ENCODE measurements around the gene KLHL29. TPM values are rescaled to one million over a fixed set of nuclear protein-coding genes. Genes with fewer than 3 reads are reported as not detected.

Gene KLHL29
- total RNA-seq, 1 experiment from 2014 or later: 12.2 TPM

DNA sequence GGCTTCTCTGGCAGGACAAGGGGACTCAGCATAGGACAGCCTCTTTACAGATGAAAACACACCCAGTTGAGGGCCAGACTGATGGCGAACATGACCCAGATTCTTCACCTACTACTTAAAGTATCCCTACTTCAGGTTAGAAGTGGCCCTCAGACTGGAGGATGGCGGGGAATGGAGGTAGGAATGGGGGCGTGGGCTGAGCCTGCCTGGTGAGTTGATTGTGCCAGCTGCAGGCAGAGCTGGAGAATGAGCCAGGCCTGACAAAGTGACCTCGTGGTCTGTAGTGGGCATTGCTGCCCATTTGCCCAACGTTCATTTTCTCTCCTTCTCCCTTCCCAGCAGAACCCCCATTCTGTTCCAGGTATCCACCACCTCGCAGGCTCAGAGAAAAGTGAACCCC is 186.1 kb downstream of the KLHL29 start:
- TF ChIP-seq EZH2 (IDR thresholded peaks at IDR 0.05; ENCODE audit: borderline replicate concordance, low read depth, low read length, poor library complexity, severe bottlenecking): no peak
- TF ChIP-seq, protein P1, sequence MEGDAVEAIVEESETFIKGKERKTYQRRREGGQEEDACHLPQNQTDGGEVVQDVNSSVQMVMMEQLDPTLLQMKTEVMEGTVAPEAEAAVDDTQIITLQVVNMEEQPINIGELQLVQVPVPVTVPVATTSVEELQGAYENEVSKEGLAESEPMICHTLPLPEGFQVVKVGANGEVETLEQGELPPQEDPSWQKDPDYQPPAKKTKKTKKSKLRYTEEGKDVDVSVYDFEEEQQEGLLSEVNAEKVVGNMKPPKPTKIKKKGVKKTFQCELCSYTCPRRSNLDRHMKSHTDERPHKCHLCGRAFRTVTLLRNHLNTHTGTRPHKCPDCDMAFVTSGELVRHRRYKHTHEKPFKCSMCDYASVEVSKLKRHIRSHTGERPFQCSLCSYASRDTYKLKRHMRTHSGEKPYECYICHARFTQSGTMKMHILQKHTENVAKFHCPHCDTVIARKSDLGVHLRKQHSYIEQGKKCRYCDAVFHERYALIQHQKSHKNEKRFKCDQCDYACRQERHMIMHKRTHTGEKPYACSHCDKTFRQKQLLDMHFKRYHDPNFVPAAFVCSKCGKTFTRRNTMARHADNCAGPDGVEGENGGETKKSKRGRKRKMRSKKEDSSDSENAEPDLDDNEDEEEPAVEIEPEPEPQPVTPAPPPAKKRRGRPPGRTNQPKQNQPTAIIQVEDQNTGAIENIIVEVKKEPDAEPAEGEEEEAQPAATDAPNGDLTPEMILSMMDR (conservative IDR thresholded peaks at IDR 0.05; ENCODE audit: low read depth, low read length): no peak
- Histone ChIP-seq H3K27me3 (replicated peaks; ENCODE audit: insufficient read depth, low read depth, low read length, poor library complexity) (no peaks in the 10 kb centered on the region), H3K4me3 (ENCODE audit: low read depth, low read length, poor library complexity, severe bottlenecking) (no peak overlapping the region), H3K27ac (ENCODE audit: low read depth, low read length, poor library complexity, severe bottlenecking) (no peak overlapping the region), H3K4me1 (ENCODE audit: insufficient read depth, low read length, poor library complexity, severe bottlenecking) (peaks cover 3% of the 10 kb centered on the region), H3K9me3 (ENCODE audit: low read depth, low read length, poor library complexity, severe bottlenecking) (no peaks in the 10 kb centered on the region), H3K36me3 (ENCODE audit: insufficient read depth, low read length, poor library complexity, severe bottlenecking) (no peaks in the 10 kb centered on the region)
- no peak for DNase-seq (ENCODE audit: low spot score)
- intact Hi-C loops (cut with micrococcal nuclease; ENCODE audit: unreplicated experiment): no loop called here
- CTCF ChIA-PET: no interaction called here
- no TSS peak for BruUV-seq (replicated peaks)
- POLR2A ChIA-PET (ENCODE audit: low non-redundant PET): no interaction called here

GRCh38 chr2:23571527-23572282 is 186.7 kb downstream of the KLHL29 start:
- DNase-seq (ENCODE audit: low spot score): no peak
- H3K4me1 ChIP-seq (ENCODE audit: insufficient read depth, low read length, poor library complexity, severe bottlenecking): no peaks in the 10 kb centered on the region
- ChIA-PET POLR2A (ENCODE audit: low non-redundant PET) (no interaction called here), CTCF (no interaction called here)
- H3K9me3 ChIP-seq (ENCODE audit: low read depth, low read length, poor library complexity, severe bottlenecking): no peaks in the 10 kb centered on the region
- H3K4me3 ChIP-seq (ENCODE audit: low read depth, low read length, poor library complexity, severe bottlenecking): no peak overlapping the region
- no peak overlapping the region for H3K27ac ChIP-seq (ENCODE audit: low read depth, low read length, poor library complexity, severe bottlenecking)
- no peaks in the 10 kb centered on the region for H3K36me3 ChIP-seq (ENCODE audit: insufficient read depth, low read length, poor library complexity, severe bottlenecking)
- TF ChIP-seq EZH2 (IDR thresholded peaks at IDR 0.05; ENCODE audit: borderline replicate concordance, low read depth, low read length, poor library complexity, severe bottlenecking): no peak
- TF ChIP-seq, protein P1 (conservative IDR thresholded peaks at IDR 0.05; ENCODE audit: low read depth, low read length): no peak
- H3K27me3 ChIP-seq (replicated peaks; ENCODE audit: insufficient read depth, low read depth, low read length, poor library complexity): no peaks in the 10 kb centered on the region
- intact Hi-C loops (cut with micrococcal nuclease; ENCODE audit: unreplicated experiment): no loop called here
- BruUV-seq (replicated peaks): no TSS peak

DNA sequence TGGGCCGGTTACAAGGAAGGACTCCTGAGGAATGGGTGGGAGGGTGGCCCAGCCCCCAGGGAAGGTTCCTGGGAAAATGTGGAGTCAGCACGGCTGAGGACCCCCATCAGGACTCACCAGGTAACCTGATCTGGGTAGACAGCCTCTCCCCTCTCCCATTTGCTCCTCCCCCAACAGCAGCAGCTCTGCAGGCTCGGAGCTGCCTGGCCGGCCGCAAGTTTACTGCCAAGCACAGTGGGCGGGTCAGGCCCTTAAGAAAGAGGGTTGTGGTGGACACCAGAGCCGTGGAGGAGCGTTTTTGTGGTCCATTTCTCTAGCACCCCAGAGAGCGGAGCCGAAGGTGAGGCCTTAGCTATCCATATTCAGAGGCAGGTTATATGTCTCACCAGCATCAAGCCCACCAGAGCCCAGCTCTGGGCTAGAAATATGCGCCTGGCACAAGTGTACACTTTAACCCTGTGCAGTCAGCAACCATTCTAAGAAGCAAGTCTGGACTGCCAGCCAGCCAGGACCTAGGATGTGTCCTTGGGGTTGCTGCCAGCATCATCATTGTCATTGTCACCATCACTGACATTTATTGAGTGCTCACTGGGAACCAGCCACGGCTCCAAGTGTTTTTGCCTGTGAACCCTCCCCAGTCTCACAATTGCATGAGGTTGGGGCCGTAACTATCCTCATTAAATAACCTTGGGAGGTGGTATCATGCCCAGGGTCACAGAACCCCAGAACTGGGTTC is 190.1 kb downstream of the KLHL29 start:
- TF ChIP-seq EZH2 (IDR thresholded peaks at IDR 0.05; ENCODE audit: borderline replicate concordance, low read depth, low read length, poor library complexity, severe bottlenecking): no peak
- TF ChIP-seq, protein P1 (conservative IDR thresholded peaks at IDR 0.05; ENCODE audit: low read depth, low read length): no peak
- POLR2A ChIA-PET (ENCODE audit: low non-redundant PET): no interaction called here
- no peaks in the 10 kb centered on the region for H3K36me3 ChIP-seq (ENCODE audit: insufficient read depth, low read length, poor library complexity, severe bottlenecking)
- BruUV-seq (replicated peaks): no TSS peak
- H3K4me3 ChIP-seq (ENCODE audit: low read depth, low read length, poor library complexity, severe bottlenecking): no peak overlapping the region
- no peaks in the 10 kb centered on the region for H3K27me3 ChIP-seq (replicated peaks; ENCODE audit: insufficient read depth, low read depth, low read length, poor library complexity)
- CTCF ChIA-PET: no interaction called here
- intact Hi-C loops (cut with micrococcal nuclease; ENCODE audit: unreplicated experiment): no loop called here
- H3K27ac ChIP-seq (ENCODE audit: low read depth, low read length, poor library complexity, severe bottlenecking): no peak overlapping the region
- no peaks in the 10 kb centered on the region for H3K9me3 ChIP-seq (ENCODE audit: low read depth, low read length, poor library complexity, severe bottlenecking)
- H3K4me1 ChIP-seq (ENCODE audit: insufficient read depth, low read length, poor library complexity, severe bottlenecking): no peaks in the 10 kb centered on the region
- DNase-seq (ENCODE audit: low spot score): no peak
